Activated B cell treated with CpG ODN at 0.5 μM for 24 hours (primary cell): ENCODE measurements around the gene NFE2L3. TPM values are rescaled to one million over a fixed set of nuclear protein-coding genes. Genes with fewer than 3 reads are reported as not detected.
"Not testable (repeated sequence)": the region's sequence is repeated elsewhere in the genome, so short reads cannot be mapped to it uniquely, and the experiment has no call there.

Source experiments
- ATAC-seq: fragments of 200-7000 bp; cut with Tn5 transposase; one replicate; pipeline ENCODE4 v1.10.0; 2021; ENCODE audit warnings: low read depth, mild to moderate bottlenecking, moderate library complexity
- CTCF ChIA-PET: fragments of 350-600 bp; sonication (Branson Sonifier 250); formaldehyde crosslinking; loops from one replicate; lab custom pipeline; 2021; ENCODE audit warnings: antibody characterized with exemption; lab: Charles Lee
- POLR2A ChIA-PET: fragments of 350-600 bp; sonication (Branson Sonifier 250); formaldehyde crosslinking; loops from one replicate; lab custom pipeline; 2021; ENCODE audit warnings: antibody characterized with exemption; lab: Charles Lee
- DNase-seq: peaks from one replicate; pipeline ENCODE4 v3.0.0; 2022
- H3K27ac Mint-ChIP-seq: one replicate; pipeline ENCODE4 v1.8.0; 2020; ENCODE audit warnings: mixed read lengths
- H3K27me3 Mint-ChIP-seq: one replicate; pipeline ENCODE4 v1.8.0; 2021; ENCODE audit warnings: mixed read lengths
- H3K36me3 Mint-ChIP-seq: one replicate; pipeline ENCODE4 v1.8.0; 2021; ENCODE audit warnings: low read depth, mixed read lengths
- H3K4me1 Mint-ChIP-seq: one replicate; pipeline ENCODE4 v1.8.0; 2021; ENCODE audit warnings: mixed read lengths
- H3K4me3 Mint-ChIP-seq: one replicate; pipeline ENCODE4 v1.8.0; 2020; ENCODE audit warnings: mild to moderate bottlenecking, mixed read lengths
- H3K9me3 Mint-ChIP-seq: one replicate; pipeline ENCODE4 v1.8.0; 2020; ENCODE audit warnings: mixed read lengths
- intact Hi-C: fragments of 100-400 bp; cut with micrococcal nuclease; formaldehyde crosslinking; loops from one replicate; pipeline ENCODE4 v1.15.1; 2024
- total RNA-seq: library from RNA; stranded (reverse); gene quantifications from 2 replicates; pipeline ENCODE4 v1.2.3, GENCODE V29; 2022
- TF ChIP-seq, protein P1 (sequence below): fragments of 200-600 bp; IDR thresholded peaks from one replicate; pipeline ENCODE4 v1.8.0; 2022; ENCODE audit warnings: antibody characterized with exemption, mild to moderate bottlenecking

Gene NFE2L3
- total RNA-seq, 1 donor from 2014 or later, result 2.7 TPM

DNA sequence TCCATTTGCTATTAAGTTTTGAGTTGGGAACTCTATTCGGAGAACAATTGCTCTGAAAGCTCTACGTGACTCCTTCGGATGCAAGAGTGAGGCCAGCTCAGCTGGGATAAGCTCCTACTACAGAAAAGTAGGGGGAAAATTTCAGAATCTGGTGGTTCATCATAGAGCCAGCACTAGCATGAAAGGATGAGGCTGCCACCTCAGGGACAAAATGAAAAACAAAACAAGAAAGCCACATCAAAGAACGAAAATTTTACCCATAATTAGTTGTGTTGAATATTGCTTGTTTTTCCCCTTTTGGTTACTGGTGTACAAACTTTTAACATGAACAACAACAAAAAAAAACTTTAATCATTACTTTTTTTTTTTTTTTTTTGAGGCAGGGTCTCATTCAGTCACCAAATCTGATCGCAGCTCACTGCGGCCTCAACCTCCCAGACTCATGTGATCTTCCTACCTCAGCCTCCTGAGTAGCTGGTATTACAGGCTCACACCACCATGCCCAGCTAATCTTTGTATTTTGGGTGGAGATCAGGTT lies 39.7 kb upstream of the NFE2L3 start:
- no peak for ATAC-seq
- Mint-ChIP-seq H3K27ac (no peak overlapping the region), H3K27me3 (no peaks in the 10 kb centered on the region), H3K4me3 (no peak overlapping the region), H3K36me3 (no peaks in the 10 kb centered on the region), H3K9me3 (no peaks in the 10 kb centered on the region), H3K4me1 (no peaks in the 10 kb centered on the region)
- intact Hi-C loops, result no loop called here
- ChIA-PET POLR2A (interaction anchor here (0.7 kb wide), 1 partner anchor 253 kb away, joined by 3 read pairs; no protein-coding TSS in a partner anchor), CTCF (no interaction called here)
- TF ChIP-seq, protein P1, sequence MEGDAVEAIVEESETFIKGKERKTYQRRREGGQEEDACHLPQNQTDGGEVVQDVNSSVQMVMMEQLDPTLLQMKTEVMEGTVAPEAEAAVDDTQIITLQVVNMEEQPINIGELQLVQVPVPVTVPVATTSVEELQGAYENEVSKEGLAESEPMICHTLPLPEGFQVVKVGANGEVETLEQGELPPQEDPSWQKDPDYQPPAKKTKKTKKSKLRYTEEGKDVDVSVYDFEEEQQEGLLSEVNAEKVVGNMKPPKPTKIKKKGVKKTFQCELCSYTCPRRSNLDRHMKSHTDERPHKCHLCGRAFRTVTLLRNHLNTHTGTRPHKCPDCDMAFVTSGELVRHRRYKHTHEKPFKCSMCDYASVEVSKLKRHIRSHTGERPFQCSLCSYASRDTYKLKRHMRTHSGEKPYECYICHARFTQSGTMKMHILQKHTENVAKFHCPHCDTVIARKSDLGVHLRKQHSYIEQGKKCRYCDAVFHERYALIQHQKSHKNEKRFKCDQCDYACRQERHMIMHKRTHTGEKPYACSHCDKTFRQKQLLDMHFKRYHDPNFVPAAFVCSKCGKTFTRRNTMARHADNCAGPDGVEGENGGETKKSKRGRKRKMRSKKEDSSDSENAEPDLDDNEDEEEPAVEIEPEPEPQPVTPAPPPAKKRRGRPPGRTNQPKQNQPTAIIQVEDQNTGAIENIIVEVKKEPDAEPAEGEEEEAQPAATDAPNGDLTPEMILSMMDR, result no peak
- no peak for DNase-seq

DNA sequence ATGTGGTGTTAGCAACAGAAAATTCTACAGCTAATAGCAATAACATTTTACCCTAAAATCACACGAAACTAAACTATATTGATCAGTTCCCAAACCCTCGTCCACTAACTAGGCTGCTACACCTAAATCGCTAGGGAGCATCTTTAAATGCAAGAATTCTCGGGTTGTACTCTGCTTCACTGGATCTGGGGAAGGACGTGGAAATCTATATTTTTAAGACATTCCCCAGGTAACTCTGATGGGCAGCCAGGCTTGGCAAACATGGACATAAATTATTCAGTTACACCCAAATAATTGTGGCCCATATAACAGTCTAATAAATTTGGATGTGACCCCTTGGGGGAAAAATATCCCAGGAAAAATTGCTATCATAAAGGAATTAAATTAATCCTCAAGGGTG lies 36.3 kb upstream of the NFE2L3 start:
- POLR2A ChIA-PET, result no interaction called here
- TF ChIP-seq, protein P1, result no peak

DNA sequence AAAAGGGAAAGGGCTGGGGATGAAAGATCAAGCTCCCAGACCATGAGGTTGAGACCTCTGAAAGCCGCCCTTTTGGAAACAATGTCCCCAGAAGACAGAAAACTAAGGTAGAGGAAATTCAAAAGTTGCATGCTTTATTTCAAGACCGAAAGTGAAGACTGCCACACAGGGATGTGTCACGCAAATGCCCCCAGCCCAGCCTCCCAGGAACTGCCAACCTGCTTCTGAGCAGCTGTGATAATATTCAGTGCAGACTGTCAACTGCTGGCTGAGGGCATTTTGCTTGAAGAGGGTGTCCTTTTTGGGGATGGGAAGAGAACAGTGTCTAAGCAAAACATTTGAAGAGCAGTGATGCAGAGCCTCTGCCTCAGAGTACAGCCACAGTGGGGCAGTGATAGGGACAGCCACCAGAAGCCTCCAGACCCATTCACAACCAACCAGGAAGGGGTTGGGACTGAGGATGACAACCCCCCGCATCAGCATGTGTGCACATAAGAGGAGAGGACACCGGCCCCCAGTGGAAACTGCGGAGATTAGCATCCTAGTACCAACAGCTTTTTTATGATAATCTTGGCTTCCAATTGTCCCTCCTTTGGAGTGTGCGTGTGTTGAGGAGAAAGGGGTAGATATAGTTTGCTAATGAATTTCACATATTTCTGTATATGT lies 34.7 kb upstream of the NFE2L3 start:
- Mint-ChIP-seq H3K27me3 (no peaks in the 10 kb centered on the region), H3K4me1 (no peaks in the 10 kb centered on the region), H3K4me3 (no peak overlapping the region), H3K36me3 (no peaks in the 10 kb centered on the region), H3K27ac (no peak overlapping the region), H3K9me3 (no peaks in the 10 kb centered on the region)
- intact Hi-C loops, result no loop called here
- no peak for DNase-seq
- ATAC-seq, result no peak
- TF ChIP-seq, protein P1, result no peak
- ChIA-PET POLR2A (interaction anchor here (0.6 kb wide), 1 partner anchor 260 kb away, joined by 3 read pairs; no protein-coding TSS in a partner anchor), CTCF (no interaction called here)

More for the DNA sequence above, 36.3 kb upstream of the NFE2L3 start:
- no peak overlapping the region for H3K4me3 Mint-ChIP-seq
- H3K4me1 Mint-ChIP-seq, result no peaks in the 10 kb centered on the region
- no peak for ATAC-seq
- H3K27ac Mint-ChIP-seq, result no peak overlapping the region
- intact Hi-C loops, result no loop called here
- H3K36me3 Mint-ChIP-seq, result no peaks in the 10 kb centered on the region
- DNase-seq, result no peak
- H3K27me3 Mint-ChIP-seq, result no peaks in the 10 kb centered on the region
- no peaks in the 10 kb centered on the region for H3K9me3 Mint-ChIP-seq
- CTCF ChIA-PET, result no interaction called here

DNA sequence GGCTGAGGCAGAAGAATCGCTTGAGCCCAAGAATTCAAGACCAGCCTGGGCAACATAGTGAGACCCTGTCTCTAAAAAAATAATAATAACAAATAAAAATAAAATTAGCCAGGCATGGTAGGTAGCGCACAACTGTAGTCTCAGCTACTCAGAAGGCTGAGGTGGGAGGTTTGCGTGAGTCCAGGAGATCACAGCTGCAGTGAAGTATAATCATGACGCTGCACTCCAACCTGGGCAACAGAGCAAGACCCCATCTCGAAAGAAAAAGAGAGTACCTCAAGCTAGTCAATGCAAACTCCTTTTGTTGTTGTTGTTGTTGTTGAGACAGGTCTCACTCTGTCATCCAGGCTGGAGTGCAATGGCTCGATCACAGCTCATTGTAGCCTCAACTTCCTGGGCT lies 34.0 kb upstream of the NFE2L3 start:
- DNase-seq, result no peak
- H3K4me1 Mint-ChIP-seq, result peaks cover 4% of the 10 kb centered on the region
- TF ChIP-seq, protein P1, result no peak
- intact Hi-C loops, result no loop called here
- no peak overlapping the region for H3K27ac Mint-ChIP-seq
- H3K27me3 Mint-ChIP-seq, result no peaks in the 10 kb centered on the region
- H3K9me3 Mint-ChIP-seq, result no peaks in the 10 kb centered on the region
- POLR2A ChIA-PET, result no interaction called here
- no peaks in the 10 kb centered on the region for H3K36me3 Mint-ChIP-seq
- ATAC-seq, result no peak
- CTCF ChIA-PET, result no interaction called here
- H3K4me3 Mint-ChIP-seq, result no peak overlapping the region

DNA sequence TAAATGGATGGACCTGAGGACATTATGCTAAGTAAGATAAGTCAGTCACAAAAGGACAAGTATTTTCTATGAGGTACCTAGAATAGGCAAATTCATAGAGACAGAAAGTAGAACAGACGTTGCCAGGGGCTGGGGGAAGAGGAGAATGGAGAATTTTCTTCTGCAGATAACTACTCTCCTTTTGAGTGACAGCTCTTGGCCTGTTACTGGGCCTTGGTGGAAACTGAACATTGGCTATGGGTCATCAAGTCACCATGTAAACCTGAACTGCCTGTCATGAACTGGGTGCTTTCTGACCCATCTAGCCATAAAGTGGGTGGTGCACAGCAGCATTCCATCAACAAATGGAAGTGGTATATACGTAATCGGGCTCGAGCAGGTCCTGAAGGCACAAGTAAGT lies 29.3 kb upstream of the NFE2L3 start:
- H3K27ac Mint-ChIP-seq, result no peak overlapping the region
- no peaks in the 10 kb centered on the region for H3K36me3 Mint-ChIP-seq
- H3K9me3 Mint-ChIP-seq, result no peaks in the 10 kb centered on the region
- ATAC-seq, result no peak
- intact Hi-C loops, result no loop called here
- peaks cover 3% of the 10 kb centered on the region for H3K27me3 Mint-ChIP-seq
- TF ChIP-seq, protein P1, result no peak
- CTCF ChIA-PET, result no interaction called here
- peaks cover 17% of the 10 kb centered on the region for H3K4me1 Mint-ChIP-seq
- POLR2A ChIA-PET, result no interaction called here
- no peak overlapping the region for H3K4me3 Mint-ChIP-seq
- no peak for DNase-seq

DNA sequence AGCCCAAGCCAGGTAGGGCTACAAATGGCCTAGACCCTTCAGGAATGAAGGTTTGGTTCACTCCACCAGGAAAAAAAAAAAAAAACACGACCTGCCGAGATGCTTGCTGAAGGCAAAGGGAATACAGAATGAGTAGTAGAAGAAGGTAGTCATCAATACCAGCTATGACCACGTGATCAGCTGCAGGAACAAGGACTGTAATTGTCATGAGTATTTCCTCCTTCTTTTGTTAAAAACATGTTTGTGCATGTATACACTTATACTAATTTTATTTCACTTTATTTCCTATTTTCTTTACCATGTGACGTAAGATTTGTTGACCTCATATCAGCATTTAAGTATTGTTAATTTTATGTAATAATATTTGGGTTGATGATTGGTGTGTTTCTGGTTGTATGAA lies 27.2 kb upstream of the NFE2L3 start:
- intact Hi-C loops, result loop anchor here (5.0 kb wide), 1 partner anchor 32 kb away; no protein-coding TSS in a partner anchor
- ATAC-seq, CTCF ChIA-PET, H3K27me3 Mint-ChIP-seq, H3K4me3 Mint-ChIP-seq, H3K9me3 Mint-ChIP-seq, H3K27ac Mint-ChIP-seq, DNase-seq, H3K36me3 Mint-ChIP-seq: not testable (repeated sequence)
- POLR2A ChIA-PET, result interaction anchor here (0.7 kb wide), 1 partner anchor 42 kb away, joined by 3 read pairs; no protein-coding TSS in a partner anchor
- peaks cover 18% of the 10 kb centered on the region for H3K4me1 Mint-ChIP-seq
